RPMI7951 (cell line): ENCODE measurements around the gene FLNB. TPM values are rescaled to one million over a fixed set of nuclear protein-coding genes. Genes with fewer than 3 reads are reported as not detected.

Experiments
- DNase-seq: peaks from one replicate; pipeline ENCODE4 v3.0.0-alpha.2; 2012; ENCODE audit warnings: low read depth
- total RNA-seq: library from RNA; depleted of rRNA; stranded (reverse); fragments of >200 nt; shearing (Covaris generic); gene quantifications from 2 replicates; pipeline ENCODE4 v1.2.3, GENCODE V29; 2014

Gene FLNB
- total RNA-seq, 1 experiment from 2014 or later = 104 TPM

- no peak for DNase-seq
Observed at GRCh38 chr3:58029842-58030584, 21.8 kb downstream of the FLNB start.

- DNase-seq = no peak
Observed at GRCh38 chr3:58032186-58032585, 24.0 kb downstream of the FLNB start.

- DNase-seq = no peak
Observed at GRCh38 chr3:58034738-58035523, 26.7 kb downstream of the FLNB start.

- DNase-seq = peak; percentile 65
Observed at GRCh38 chr3:58035524-58036255, 27.5 kb downstream of the FLNB start.

GRCh38 chr3:58036293-58037032 lies 28.2 kb downstream of the FLNB start:
- no peak for DNase-seq

- DNase-seq = no peak
Observed at GRCh38 chr3:58037141-58037910, 29.1 kb downstream of the FLNB start.

- no peak for DNase-seq
Observed at GRCh38 chr3:58038675-58039292, 30.6 kb downstream of the FLNB start.

- no peak for DNase-seq
Observed at GRCh38 chr3:58039601-58040000, 31.4 kb downstream of the FLNB start.

GRCh38 chr3:58041182-58041825 lies 33.1 kb downstream of the FLNB start:
- peak; percentile 62 for DNase-seq

- DNase-seq = peak; percentile 95
Observed at GRCh38 chr3:58041826-58042324, 33.7 kb downstream of the FLNB start.

GRCh38 chr3:58042947-58043707 lies 34.9 kb downstream of the FLNB start:
- DNase-seq = no peak

GRCh38 chr3:58043933-58044332 lies 35.7 kb downstream of the FLNB start:
- no peak for DNase-seq

GRCh38 chr3:58044691-58045483 lies 36.7 kb downstream of the FLNB start:
- no peak for DNase-seq

- peak; percentile 93 for DNase-seq
Observed at GRCh38 chr3:58047826-58048225, 39.6 kb downstream of the FLNB start.

GRCh38 chr3:58048301-58048700 lies 40.1 kb downstream of the FLNB start:
- DNase-seq = no peak

- DNase-seq = peak; percentile 99
Observed at GRCh38 chr3:58049143-58049785, 41.0 kb downstream of the FLNB start.

GRCh38 chr3:58051196-58051595 lies 43.0 kb downstream of the FLNB start:
- DNase-seq = peak; percentile 98
